ENCODE data around the gene FAM32A.
"Not testable (repeated sequence)": the region's sequence is repeated elsewhere in the genome, so short reads cannot be mapped to it uniquely, and the experiment has no call there.

FAM32A gene

DNA sequence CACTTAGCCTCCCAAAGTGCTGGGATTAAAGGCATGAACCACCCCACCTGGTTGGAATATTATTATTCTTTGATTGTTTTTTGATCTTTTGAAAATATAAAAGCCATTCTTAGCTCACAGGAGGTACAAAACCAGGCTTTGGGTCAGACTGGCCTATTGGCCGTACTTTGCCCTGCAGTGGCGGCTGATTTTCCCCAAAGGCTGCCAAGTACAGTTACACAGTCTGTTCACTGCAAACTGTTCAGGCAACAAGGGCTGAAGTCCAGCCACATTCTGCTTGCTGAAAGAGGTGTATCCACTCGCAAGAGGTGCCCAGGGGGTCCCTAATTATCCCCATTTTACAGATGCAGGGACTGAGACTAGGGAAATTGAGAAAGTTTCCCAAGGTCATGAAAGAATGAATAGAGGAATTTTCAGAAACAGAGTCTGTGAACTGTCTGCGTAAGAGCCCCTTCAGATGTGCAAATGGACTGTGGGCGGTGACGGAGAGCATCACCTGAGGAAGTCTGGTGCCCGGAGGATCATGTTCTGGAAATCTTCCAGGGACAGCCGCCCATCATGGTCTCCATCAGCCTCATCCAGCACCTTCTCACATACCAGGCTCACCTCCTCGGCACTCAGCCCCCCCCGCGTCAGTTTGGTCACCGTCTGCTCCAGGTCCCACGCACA, 20.9 kb upstream of the FAM32A start:
- no peak for DNase-seq (ENCODE audit: low read depth)

DNA sequence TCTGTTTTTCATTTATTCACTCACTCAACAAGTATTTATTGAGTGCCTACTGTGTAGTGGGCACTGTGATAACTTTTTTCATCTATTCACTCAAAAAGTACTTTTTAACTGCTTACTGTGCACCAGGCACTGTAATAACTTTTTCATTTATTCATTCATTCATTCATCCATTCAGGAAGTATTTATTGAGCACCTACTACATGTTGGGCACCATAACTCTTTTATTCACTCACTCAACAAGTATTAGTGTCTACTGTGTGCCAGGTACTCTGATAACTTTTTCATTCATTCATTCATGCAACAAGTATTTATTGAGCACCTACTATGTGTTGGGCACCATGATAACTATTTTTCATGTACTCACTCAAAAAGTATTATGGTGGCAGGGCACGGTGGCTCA, 18.8 kb upstream of the FAM32A start:
- no peak for DNase-seq (ENCODE audit: low read depth)

DNA sequence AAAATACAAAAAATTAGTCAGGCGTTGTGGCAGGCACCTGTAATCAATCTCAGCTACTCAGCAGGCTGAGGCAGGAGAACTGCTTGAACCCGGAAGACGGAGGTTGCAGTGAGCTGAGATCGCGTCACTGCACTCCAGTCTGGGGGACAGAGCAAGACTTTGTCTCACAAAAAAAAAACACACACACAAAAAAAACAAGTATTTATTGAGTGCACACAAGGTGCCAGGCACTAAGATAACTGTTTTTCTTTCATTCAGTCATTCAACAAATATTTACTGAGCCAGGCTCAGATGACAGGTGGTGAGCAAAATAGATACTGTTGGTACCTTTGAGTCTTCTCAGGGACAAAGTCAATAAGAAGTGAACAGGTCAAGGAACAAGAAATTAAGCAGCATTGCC, 18.2 kb upstream of the FAM32A start:
- DNase-seq (ENCODE audit: low read depth): no peak

GRCh38 chr19:16168465-16169081, 16.6 kb upstream of the FAM32A start:
- no peak for DNase-seq (ENCODE audit: low read depth)

GRCh38 chr19:16170134-16170533, 15.1 kb upstream of the FAM32A start:
- no peak for DNase-seq (ENCODE audit: low read depth)

- no peak for DNase-seq (ENCODE audit: low read depth)
These were observed 9.3 kb upstream of the FAM32A start for GRCh38 chr19:16175954-16176353.

DNA sequence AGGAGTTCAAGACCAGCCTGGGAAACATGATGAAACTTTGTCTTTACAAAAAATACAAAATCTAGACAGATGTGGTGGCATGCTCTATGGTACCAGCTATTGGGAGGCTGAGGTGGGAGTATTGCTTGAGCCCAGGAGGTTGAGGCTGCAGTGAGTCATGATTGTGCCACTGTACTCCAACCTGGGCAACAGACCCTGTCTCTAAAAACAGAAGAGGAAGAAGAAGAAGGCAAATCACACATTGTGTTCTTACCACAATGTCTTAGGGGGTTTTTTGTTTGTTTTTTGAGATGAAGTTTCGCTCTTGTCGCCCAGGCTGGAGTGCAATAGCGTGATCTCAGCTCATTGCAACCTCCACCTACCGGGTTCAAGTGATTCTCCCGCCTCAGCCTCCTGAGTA, 6.3 kb upstream of the FAM32A start:
- not testable (repeated sequence) for DNase-seq (ENCODE audit: low read depth)

DNA sequence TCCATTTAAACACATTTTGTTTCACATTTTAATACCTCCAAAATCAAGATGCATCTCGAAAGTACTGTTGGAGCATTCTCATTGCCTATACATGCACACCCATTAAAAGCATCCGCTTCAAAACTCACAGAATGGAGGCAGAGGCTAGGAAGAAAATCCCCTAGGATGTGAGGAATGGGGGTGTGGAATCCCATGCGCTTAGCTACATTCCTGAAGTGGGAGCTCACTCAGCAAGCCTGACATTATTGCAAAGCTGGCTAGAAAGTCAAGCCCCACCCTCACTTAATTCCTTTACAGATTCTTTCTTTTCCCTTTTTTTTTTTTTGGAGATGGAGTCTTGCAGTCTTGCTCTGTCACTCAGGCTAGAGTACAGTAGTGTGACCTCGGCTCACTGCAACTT, 4.6 kb upstream of the FAM32A start:
- DNase-seq (ENCODE audit: low read depth): no peak

GRCh38 chr19:16184665-16185122, 516 bp upstream of the FAM32A start:
- DNase-seq (ENCODE audit: low read depth): no peak

GRCh38 chr19:16185768-16186123, 536 bp downstream of the FAM32A start:
- DNase-seq (ENCODE audit: low read depth): no peak

DNA sequence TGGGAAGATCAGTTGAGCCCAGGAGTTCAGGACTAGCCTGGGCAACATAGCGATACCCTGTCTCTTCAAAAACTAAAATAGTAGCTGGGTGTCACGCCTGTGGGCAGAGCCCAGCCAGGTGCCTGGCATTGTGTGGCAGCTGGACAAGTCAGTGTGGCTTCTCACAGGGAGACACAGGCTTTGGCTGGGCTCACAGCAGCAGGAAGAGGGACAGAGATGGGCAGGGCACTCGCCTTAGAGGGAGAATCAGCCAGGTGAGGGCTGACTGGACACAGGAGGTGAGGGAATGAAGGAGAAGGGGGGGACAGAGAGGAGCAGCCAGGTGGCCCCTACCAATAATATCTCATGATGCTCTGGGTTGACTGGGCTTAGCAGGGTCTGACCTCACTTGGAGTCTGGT, 3.3 kb downstream of the FAM32A start:
- DNase-seq (ENCODE audit: low read depth): no peak

GRCh38 chr19:16190198-16190597, 5.0 kb downstream of the FAM32A start:
- no peak for DNase-seq (ENCODE audit: low read depth)

DNA sequence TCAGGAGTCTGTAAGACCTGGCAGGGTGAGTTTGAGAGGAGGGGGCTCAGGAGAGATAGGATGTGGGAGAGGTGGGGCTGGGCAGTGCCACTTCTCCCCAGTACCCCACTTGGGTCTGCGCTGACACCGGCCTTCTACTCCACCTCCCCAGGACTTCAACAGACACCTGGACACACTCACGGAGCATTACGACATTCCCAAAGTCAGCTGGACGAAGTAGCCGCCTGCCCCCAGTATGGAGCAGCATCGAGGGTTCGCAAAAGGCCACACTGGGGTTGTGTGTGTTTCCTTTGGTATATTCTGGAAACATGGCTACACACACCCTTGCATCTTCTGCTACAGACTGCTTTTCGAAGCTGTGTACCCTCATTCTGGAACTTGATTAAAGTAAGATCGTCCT, 5.5 kb downstream of the FAM32A start:
- DNase-seq (ENCODE audit: low read depth): no peak

DNA sequence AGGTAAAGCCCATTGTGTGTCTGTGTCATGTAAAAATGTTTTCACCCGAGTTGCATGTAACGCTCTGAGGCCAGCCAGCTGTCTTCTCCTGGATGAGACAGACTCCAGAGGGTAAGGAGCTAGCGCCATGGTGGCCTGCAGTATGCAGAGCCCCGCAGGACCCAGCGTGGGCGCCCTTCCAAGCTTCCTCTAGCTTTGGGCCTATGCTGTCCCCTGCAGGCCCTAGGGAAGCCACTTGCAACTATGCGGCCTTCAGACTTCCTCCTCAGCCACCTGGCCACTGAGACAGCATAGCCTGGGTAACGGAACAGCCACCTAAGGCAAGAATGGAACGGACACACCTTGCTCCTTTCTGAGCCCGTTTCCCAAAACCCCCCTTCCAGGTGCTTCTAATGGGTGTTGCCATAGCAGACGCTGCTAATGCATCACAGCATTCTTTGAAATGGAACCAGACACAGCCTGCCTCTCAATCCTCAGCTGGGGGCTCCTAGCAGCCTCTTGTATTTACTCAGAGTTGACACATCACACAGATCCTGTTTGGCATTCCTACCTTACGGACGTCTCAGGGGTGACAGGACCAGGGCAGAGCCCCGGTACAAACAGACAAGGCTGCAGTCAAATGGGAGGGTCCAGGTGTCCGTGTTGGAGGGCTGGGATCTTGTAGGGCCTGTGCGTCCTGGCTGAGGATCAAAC, 6.2 kb downstream of the FAM32A start:
- DNase-seq (ENCODE audit: low read depth): no peak

DNA sequence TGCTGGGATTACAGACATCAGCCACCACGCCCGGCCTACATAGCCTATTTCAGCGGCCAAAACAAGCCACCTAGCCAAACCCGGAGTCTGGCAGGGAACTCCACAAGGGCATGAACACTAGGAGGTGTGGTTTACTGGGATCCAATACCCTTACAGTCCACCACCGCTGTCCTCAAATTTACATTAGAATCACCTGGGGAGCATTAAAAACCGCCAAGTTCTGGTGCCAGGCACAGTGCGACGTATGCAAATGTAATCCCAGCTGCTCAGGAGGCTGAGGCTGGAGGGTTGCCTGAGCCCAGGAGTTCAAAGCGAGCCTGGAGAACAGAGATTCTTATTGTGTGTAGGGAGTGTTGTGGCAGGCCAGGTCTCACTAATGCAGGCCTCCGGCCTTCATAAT, 8.3 kb downstream of the FAM32A start:
- no peak for DNase-seq (ENCODE audit: low read depth)

DNA sequence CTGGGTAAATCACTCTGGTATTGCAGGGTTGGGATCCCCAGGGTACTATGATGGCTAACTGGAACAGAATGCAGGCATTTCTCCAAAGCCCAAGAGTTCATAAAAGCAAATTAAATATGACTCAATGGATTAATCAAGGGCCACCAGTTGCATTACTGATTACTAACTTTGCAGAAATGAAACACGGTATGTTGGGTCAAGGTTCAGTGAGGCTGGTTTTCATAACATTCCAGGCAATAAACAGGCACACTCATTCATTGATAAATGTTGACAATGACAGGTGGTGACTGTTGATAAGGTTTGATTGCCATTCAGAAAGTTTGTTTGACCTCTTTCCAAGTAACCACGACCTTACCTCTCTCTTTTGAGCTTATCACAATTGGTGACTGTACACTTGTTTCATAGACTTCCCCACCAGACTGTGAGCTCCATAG, 12.0 kb downstream of the FAM32A start:
- DNase-seq (ENCODE audit: low read depth): no peak

- DNase-seq (ENCODE audit: low read depth): peak; percentile 98
These were observed 12.6 kb downstream of the FAM32A start, which contains the start of gene AP1M1 for GRCh38 chr19:16197622-16198369. TSS of gene AP1M1 (plus strand) at chr19:16197911. CDS start at chr19:16198027, 116 bp downstream.

DNA sequence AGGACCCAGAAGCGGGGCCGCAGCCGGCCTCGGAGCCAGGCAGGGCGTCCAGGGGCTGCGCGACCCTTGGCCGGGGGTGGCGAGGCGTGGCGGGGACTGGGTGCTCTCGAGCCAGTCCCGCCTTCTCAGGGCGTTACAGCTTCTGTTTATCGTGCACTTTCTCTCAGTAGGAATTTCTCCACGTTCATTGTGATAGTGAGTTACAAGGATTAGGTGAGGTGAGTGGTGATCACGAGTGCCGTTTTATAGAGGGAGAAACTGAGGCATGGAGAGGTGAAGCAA, 13.1 kb downstream of the FAM32A start:
- no peak for DNase-seq (ENCODE audit: low read depth)

- no peak for DNase-seq (ENCODE audit: low read depth)
These were observed 14.2 kb downstream of the FAM32A start for GRCh38 chr19:16199275-16199932.

- no peak for DNase-seq (ENCODE audit: low read depth)
These were observed 15.1 kb downstream of the FAM32A start for GRCh38 chr19:16200038-16201010.

DNA sequence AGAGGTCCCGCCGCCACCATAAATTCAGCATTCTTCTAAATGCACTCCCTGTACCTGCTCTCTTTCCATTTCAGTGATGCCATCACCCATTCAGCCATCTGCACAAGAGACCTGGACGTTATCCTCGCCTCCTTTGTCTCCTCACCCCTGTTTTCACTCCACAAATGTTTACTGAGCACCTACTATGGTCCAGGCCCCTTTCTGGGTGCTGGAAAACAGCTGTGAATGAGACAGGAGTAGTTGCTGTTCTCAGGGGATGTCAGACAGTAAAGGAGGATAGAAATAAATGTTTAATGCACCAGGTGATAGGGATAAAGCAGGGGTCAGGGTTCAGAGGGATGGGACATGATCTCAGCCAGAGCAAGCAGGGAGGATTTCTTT, 15.8 kb downstream of the FAM32A start:
- DNase-seq (ENCODE audit: low read depth): no peak

All from stimulated activated CD8-positive, alpha-beta memory T cell treated with anti-CD3 and anti-CD28 coated beads, Interleukin-12 subunit alpha, Interleukin-12 subunit beta, amount 100 ng/mL, for 4 hours (primary cell).